HG03342 (cell line): Measurements from ENCODE around the gene PAQR7.

Source experiments
- ATAC-seq: cut with Tn5 transposase; IDR thresholded peaks from one replicate; pipeline ENCODE4 v1.9.1; 2021; ENCODE audit warnings: mild to moderate bottlenecking, moderate library complexity; ENCODE audit not compliant: unreplicated experiment

PAQR7 gene

DNA sequence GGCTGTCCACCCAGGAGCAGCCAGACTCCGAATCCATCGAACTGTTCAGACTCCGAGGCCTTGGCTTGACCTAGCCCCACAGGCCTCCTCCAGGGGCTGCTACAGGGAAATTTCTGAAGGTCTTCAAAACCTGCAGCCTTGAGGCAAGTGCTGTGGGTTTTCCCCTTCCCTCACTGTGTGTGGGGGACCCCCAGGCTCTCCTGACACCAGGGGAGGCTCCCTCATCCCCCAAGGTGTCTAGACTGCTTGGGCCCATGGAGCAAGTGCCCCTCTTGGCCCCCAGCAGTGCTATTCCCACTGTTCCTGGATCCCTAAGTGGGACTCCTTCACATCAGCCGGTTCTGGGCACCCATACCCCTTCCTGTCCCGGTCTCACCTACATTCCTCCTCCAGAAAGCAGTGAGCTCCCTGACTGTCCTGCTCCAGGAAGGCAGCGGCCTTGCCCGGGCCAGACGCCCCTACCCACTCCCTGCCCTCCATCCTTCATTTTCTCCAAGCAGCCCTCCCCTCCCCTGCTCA is 814 bp downstream of the PAQR7 start:
- ATAC-seq = no peak

DNA sequence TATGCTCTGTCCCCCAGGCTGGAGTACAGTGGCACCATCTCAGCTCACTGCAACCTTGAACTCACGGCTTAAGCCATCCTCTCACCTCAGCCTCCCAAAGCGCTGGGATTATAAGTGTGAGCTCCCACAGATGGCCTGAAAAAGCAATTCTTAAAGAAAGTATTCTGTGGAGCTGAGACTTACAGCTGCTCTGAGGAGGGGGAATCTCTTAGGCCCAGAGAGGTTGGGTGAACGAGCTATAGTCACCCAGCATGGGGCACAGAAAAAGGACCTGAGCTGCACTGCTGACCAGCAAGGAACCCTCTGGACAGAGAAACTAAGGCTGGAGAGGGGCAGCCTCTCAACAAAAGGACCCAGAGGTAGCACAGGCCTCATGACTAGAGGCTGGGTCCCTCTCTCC is 1.3 kb downstream of the PAQR7 start:
- no peak for ATAC-seq

DNA sequence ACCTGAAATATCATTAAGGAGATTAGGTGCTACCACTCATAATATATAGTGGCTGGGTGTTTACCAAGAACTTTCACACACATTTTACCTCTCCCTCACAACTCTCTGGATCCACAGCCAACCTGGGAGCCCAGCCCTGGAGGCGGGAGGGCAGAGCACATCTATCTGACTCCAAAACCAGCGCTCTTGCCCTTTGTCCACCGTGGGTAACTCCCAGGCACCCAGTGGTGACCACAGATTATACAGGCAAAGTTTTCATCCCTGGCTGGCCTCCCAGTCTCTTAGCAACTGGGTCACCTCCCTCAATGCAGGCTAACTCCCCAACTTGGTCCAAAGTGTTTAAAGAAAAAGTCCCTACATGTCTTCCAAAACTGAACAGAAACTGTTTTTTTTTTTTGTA is 2.4 kb downstream of the PAQR7 start:
- no peak for ATAC-seq

DNA sequence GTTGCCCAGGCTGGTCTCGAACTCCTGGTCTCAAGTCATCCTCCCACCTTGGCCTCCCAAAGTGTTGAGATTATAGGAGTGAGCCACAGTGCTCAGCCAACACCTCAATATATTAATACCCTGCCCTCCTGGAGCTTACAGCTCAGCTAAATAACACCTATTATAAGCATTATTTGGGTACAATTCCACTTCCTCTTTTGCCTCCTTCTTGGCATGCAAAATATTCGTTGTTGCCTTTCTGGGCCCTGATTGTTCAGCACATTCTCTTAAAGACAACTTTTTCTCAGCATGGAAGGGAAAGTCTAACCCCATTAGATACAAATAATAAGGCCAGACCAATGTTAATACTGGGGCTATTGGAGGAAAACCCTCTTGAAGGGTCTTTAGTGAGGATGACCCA is 2.8 kb downstream of the PAQR7 start:
- ATAC-seq = no peak

DNA sequence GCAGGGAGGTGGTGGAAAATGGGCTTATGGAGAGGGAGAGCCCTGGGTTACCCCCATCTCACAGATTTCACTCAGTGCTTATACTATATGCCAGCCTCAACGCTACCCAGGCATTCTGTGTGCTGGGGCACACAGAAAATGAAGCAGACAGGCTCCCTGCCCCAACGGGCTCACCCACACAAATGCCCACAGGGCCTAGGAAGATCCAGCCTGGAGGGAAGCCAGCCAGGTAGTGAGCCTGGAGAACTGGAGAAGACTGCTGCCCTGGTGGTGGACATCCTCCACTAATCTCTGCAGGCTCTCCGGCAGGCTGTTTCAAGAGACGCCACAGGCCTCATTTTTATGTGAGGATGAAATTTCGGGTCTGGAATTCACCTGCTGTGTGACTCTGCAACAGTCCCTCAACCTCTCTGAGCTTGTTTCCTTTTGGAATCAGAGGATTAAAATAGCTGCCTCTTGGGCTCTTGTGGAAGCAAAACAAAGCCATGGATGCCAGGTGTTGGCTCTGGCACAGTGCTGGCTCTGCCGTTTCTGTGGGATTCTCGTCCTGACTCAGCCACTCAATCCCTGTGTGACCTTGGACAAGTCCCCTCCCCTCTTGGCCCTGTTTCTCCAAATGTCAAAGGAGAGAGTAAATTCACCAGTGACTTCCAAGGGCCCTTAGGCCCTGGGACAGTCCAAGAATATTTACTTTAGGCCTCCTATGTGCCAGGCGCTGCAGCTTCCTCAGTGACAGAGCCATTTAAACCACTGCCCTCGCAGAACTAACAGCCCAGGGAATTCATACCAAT is 3.6 kb downstream of the PAQR7 start:
- no peak for ATAC-seq

- ATAC-seq = no peak
These were observed 4.3 kb downstream of the PAQR7 start for GRCh38 chr1:25871086-25871703.

- ATAC-seq = no peak
These were observed 4.9 kb downstream of the PAQR7 start for GRCh38 chr1:25870614-25871013.

GRCh38 chr1:25869909-25870606 is 5.5 kb downstream of the PAQR7 start:
- no peak for ATAC-seq

DNA sequence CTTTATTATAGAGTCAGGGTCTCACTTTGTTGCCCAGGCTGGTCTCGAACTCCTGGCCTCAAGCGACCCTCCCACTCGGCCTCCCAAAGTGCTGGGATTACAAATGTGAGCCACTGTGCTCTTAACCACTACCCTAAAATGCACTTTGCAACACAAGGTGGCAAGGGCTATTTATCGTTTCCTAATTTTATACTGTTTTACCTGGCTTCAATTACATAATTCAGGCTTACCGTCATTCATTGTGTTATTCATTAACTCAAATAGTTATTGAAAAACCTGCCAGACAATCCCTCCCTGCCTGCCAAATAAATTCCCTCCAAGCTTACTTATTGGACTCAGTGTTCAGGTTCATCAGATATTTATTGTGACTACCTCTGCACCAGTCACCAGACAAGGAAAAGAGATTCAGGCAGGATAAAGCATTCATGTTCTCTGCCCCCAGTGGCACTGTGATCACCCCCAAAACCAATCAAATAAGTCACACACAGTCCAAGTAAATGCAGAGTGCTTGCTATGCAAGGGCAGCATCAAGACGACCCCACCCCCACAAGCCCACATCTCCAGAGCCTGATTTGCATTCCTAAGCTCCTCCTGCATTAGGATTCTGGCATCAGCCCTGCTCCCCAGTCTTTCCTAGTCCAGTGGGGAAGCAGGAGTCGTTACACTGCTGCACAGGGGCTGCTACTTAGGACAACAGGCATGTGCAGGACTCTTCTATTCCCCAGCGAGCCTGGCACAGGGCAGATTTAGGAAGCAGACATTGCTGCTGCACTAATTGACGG is 8.1 kb downstream of the PAQR7 start:
- ATAC-seq = no peak

GRCh38 chr1:25866288-25866687 is 9.2 kb downstream of the PAQR7 start:
- ATAC-seq = no peak

GRCh38 chr1:25864434-25864833 is 11.1 kb downstream of the PAQR7 start:
- no peak for ATAC-seq

GRCh38 chr1:25863486-25864262 is 11.8 kb downstream of the PAQR7 start:
- ATAC-seq = no peak

- ATAC-seq = no peak
These were observed 12.6 kb downstream of the PAQR7 start for GRCh38 chr1:25862785-25863485.

DNA sequence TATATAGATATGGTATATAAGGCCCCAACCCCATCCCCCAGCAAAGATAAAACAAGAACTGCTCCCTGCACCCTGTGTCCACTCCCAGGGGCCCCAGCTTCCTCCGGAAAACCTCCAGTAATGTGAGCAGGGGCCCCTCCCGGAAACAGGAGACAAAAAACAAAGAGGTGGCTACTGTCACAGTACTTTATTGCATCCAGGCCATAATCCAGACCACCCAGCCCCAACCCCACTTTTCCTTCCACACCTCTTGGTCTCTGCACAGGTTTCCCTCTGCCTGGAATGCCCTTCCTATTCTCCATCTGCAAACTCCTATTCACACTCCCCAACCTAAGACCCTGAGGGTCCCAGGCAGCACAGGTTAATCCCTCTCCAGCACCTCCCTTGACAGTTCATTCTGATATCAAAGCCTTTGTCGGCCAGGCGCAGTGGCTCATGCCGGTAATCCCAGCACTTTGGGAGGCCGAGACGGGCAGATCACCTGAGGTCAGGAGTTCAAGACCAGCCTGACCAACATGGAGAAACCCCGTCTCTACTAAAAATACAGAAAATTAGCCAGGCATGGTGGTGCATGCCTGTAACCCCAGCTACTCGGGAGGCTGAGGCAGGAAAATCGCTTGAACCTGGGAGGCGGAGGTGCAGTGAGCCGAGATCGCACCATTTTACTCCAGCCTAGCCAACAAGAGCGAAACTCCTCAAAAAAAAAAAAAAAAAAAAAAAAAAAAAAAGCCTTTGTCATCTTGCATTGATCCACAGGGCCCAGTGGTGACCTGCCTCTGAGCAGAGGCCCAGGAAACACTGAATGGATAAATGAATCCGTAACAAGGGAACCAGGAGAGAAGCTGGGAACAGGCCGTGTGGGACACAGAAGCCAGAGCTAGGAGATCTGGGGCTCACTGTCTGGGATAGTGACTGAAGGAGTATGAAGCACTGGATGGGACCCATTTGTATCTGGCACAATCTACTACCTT is 13.9 kb downstream of the PAQR7 start:
- ATAC-seq = no peak

DNA sequence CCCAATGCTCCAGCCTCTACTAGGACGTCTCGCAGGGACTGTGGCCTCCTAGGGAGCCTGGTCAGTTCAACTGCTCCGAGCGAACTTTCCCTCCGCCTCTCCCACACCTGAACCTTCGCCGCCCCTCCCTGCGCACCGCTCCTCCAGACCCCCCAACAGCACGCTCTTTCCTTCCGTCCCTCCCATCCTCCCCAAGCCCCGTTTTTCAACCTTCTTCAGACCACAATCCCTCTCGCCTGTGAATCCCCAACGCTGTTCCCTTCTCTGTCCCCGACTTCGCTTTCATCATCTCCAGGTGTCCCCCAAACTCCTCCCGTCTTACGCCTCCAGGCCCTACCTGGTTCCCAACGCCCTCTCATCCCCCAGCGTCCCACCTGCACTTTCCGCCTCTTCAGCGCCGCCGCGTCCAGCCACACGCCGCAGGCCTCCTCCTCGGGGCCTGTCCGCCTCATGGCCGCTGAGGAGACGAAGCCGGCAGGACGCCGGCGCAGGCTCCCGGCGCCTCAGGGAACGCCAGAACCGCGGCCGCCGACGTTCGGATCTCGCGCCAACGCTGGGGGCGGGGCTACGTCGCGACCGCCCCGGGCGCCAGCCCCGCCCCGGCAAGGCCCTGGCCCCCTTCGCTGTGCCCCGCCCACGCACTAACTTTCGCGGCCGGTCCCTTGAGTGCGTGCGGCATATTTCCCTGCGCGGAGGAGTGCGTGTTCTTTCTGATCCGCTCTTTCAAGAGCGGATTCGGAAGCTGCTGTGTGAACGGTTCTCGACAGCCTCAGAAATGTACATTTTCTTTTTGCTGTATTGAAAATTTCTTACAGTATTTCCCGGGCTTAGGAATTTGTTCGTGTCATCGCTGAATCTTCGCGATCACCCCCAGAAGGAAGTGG is 16.4 kb downstream of the PAQR7 start, which contains the start of gene AUNIP:
TSS of gene AUNIP (minus strand) at position 552 of the 884 bp plus-strand sequence. CDS start at position 452, 100 bp downstream.
- peak; percentile 84 for ATAC-seq

DNA sequence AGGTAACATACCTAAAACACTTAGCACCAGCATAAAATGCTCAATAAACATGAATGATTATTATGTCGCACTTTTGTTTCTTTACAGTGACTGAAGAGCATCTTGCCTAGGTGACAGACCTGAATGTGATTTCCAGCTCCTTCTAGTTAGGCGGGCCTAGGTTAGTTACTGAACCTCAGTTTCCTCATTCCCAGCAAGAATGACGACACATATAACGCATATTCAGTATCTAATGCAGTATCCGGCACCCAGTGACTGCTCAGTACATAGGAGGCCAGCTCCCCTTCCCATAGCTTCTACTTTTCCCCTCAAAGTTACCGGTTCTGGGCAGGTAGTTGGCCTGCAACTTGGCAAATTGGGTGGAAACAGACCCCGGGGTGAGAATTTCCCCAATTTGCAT is 17.0 kb downstream of the PAQR7 start:
- ATAC-seq = no peak

DNA sequence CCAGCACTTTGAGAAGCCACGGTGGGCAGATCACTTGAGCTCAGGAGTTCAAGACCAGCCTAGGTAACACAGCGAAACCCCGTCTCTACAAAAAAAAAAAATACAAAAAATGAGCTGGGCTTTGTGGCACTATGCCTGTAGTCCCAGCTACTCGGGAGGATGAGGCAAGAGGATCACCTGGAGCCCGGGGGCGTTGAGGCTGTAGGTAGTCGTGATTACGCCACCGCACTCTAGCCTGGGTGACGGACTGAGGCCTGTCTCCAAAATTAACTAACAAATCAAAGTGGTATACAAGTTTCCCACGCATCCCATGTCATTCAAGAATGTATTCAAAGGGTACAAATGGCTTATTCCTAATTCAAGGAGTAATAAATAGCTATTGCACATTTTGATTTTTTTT is 18.7 kb downstream of the PAQR7 start:
- no peak for ATAC-seq
